HepG2 (cell line): Measurements from ENCODE around the gene SUPT6H. TPM values are rescaled to one million over a fixed set of nuclear protein-coding genes. Genes with fewer than 3 reads are reported as not detected.

Experiments used
- KLF6 ChIP-seq: IDR thresholded peaks from 2 replicates; pipeline ENCODE4 v1.8.0; 2016; ENCODE audit warnings: missing biosample characterization, missing genetic modification reagents
- NR3C1 ChIP-seq: sonication (generic); formaldehyde crosslinking; IDR thresholded peaks from 2 replicates; pipeline ENCODE4 v1.4.0; 2020; ENCODE audit warnings: missing genetic modification reagents
- PAWR ChIP-seq: sonication (generic); formaldehyde crosslinking; IDR thresholded peaks from 2 replicates; pipeline ENCODE4 v1.4.0; 2020; ENCODE audit warnings: missing genetic modification reagents, mild to moderate bottlenecking, borderline replicate concordance
- RBAK ChIP-seq: sonication (generic); formaldehyde crosslinking; IDR thresholded peaks from 2 replicates; pipeline ENCODE4 v1.5.1; 2020; ENCODE audit warnings: mild to moderate bottlenecking, missing genetic modification reagents
- RORA ChIP-seq: sonication (generic); formaldehyde crosslinking; IDR thresholded peaks from 2 replicates; pipeline ENCODE4 v1.5.0; 2020; ENCODE audit warnings: mild to moderate bottlenecking, missing genetic modification reagents, moderate library complexity
- SPEN ChIP-seq: sonication (generic); formaldehyde crosslinking; IDR thresholded peaks from 2 replicates; pipeline ENCODE4 v1.5.1; 2020; ENCODE audit warnings: low read depth, mild to moderate bottlenecking, missing genetic modification reagents
- TEF ChIP-seq: sonication (generic); formaldehyde crosslinking; IDR thresholded peaks from 2 replicates; pipeline ENCODE4 v1.5.0; 2020; ENCODE audit warnings: missing genetic modification reagents
- YEATS2 ChIP-seq: sonication (generic); formaldehyde crosslinking; IDR thresholded peaks from 2 replicates; pipeline ENCODE4 v1.4.0; 2020; ENCODE audit warnings: missing genetic modification reagents, borderline replicate concordance
- ZBED4 ChIP-seq: sonication (generic); formaldehyde crosslinking; IDR thresholded peaks from 2 replicates; pipeline ENCODE4 v1.4.0; 2020; ENCODE audit warnings: missing genetic modification reagents, borderline replicate concordance
- ZBTB34 ChIP-seq: sonication (generic); formaldehyde crosslinking; IDR thresholded peaks from 2 replicates; pipeline ENCODE4 v1.8.0; 2022; ENCODE audit warnings: mild to moderate bottlenecking, missing genetic modification reagents
- ZKSCAN5 ChIP-seq: sonication (generic); formaldehyde crosslinking; IDR thresholded peaks from 2 replicates; pipeline ENCODE4 v1.5.1; 2020; ENCODE audit warnings: mild to moderate bottlenecking, missing genetic modification reagents
- ZNF382 ChIP-seq: sonication (generic); formaldehyde crosslinking; IDR thresholded peaks from 2 replicates; pipeline ENCODE4 v1.5.0; 2020; ENCODE audit warnings: missing genetic modification reagents, mild to moderate bottlenecking, borderline replicate concordance
- ZNF549 ChIP-seq: sonication (generic); formaldehyde crosslinking; IDR thresholded peaks from 2 replicates; pipeline ENCODE4 v1.5.0; 2020; ENCODE audit warnings: missing genetic modification reagents
- ZNF740 ChIP-seq: sonication (generic); formaldehyde crosslinking; IDR thresholded peaks from 2 replicates; pipeline ENCODE4 v1.4.0; 2020; ENCODE audit warnings: missing genetic modification reagents
- polyA plus RNA-seq, 8 experiments: library from polyadenylated mRNA; depleted of rRNA in 3 of 8; stranded (reverse) in 7 of 8; unstranded in 1 of 8; fragments of >200 nt; fragmentation: Illumina TruSeq in 4 of 8; extraction: Trizol in 4 of 8; gene quantifications; 2 replicates each; pipeline versions ENCODE4 v1.2.1 to v1.2.3, GENCODE V29; 2011 to 2016; ENCODE audit warnings: low read depth in 4 of 8, missing spikeins in 1 of 8, mixed read lengths in 1 of 8; ENCODE audit not compliant: insufficient read depth in 1 of 8
- total RNA-seq, 5 experiments: library from RNA; depleted of rRNA; stranded (reverse); fragments of >200 nt; fragmentation: Illumina TruSeq; extraction: Trizol; gene quantifications; 2 replicates each; pipeline ENCODE4 v1.2.3, GENCODE V29; 2016; ENCODE audit warnings: low read depth in 1 of 5

SUPT6H gene
- total and polyA plus RNA-seq, 2 of the 13 experiments (the other 11 are each of a cell fraction or from before 2014, with no cell fraction given) = 32.7 to 39.9 TPM

GRCh38 chr17:28744104-28744971 lies 82.3 kb downstream of the SUPT6H start (continued):
- TF ChIP-seq ZBED4 (CRISPR knock-in tag) (0 out of 2 replicates have a peak, but pooled peaks have one; percentile 30), NR3C1 (CRISPR knock-in tag) (no peak), RORA (no peak), SPEN (CRISPR knock-in tag) (peak; percentile 47; the same call in 1 of the 2 replicates), PAWR (CRISPR knock-in tag) (no peak), RBAK (CRISPR knock-in tag) (no peak), ZBTB34 (CRISPR knock-in tag) (no peak), ZKSCAN5 (CRISPR knock-in tag) (no peak), ZNF382 (CRISPR knock-in tag) (no peak), ZNF549 (CRISPR knock-in tag) (no peak), ZNF740 (CRISPR knock-in tag) (no peak; the same call in 1 of the 2 replicates), YEATS2 (CRISPR knock-in tag) (no peak), TEF (no peak), KLF6 (no peak)
